Stimulated activated CD4-positive, alpha-beta T cell treated with anti-CD3 and anti-CD28 coated beads, Interleukin-1b, Interleukin-23, amount 100 ng/mL, for 4 hours (primary cell): ENCODE results near the gene CIITA.
"Not testable (repeated sequence)": the region's sequence is repeated elsewhere in the genome, so short reads cannot be mapped to it uniquely, and the experiment has no call there.

Source experiments
- DNase-seq, 2 donors: peaks; one replicate each; pipeline ENCODE4 v3.0.0-alpha.2; 2020; ENCODE audit warnings: low read depth in 2 of 2

The CIITA gene

GRCh38 chr16:10959161-10959560 lies 82.2 kb downstream of the CIITA start:
- no peak for DNase-seq

DNA sequence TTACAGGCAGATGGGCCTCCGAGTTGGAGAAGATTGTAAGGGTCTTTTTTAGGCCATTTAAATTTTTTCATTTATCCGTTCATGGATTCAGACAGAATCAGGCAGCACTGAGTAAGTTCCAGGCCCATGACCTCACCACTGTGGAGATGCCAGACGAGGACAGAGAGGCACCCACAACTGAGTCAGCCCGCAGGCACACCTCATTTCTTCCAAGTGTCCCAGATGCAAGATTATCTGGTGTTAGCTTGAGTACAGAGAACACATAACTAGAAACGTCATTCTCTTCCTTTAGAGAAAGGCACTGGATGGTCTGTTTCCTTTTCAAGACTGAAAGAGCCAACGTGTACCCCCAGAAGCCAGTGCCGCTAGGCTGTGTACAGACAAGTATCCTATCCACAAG lies 84.2 kb downstream of the CIITA start:
- DNase-seq = no peak

DNA sequence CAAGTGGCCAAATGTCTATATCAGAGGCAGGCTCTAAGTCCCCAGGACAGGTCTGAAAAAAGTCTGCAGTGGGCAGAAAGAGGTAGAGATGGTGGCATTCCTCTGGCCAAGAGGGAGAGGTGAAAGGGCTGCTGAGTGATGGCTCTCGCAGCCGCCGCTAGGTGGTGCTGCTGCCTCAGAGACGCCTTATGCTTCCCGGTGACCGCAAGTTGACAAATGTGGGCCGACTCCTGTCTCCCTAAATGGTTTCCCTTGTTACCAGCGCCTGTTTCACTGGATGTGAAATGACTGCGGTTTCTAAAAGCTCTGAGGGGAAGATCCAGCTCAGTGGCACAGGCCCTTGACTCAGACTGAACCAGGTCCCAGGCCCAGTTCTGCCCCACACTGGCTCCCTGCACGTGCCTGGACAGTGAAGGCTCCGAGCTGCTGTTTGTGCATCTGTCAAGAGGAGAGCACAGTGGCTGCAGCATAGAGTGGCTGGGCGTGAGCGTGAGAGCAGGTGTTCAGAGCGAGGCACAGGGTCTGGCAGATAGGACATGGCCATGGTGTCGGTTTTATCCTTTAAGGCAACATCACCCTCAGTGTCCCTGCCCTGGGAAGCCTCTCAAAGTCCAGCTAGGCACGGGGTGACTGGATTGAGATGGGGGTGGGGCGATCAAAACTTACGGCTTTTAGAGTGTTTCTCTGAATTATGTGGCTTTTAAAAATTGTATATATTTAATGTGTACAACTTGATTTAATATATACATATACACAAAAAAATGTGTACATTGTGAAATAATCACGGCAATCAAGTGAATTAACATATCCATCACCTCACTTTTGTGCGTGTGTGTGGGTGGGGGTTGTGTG lies 87.3 kb downstream of the CIITA start:
- peak; percentile 79 to 82 for DNase-seq

GRCh38 chr16:10964891-10965326 lies 87.9 kb downstream of the CIITA start:
- DNase-seq = peak; percentile 27 to 47

DNA sequence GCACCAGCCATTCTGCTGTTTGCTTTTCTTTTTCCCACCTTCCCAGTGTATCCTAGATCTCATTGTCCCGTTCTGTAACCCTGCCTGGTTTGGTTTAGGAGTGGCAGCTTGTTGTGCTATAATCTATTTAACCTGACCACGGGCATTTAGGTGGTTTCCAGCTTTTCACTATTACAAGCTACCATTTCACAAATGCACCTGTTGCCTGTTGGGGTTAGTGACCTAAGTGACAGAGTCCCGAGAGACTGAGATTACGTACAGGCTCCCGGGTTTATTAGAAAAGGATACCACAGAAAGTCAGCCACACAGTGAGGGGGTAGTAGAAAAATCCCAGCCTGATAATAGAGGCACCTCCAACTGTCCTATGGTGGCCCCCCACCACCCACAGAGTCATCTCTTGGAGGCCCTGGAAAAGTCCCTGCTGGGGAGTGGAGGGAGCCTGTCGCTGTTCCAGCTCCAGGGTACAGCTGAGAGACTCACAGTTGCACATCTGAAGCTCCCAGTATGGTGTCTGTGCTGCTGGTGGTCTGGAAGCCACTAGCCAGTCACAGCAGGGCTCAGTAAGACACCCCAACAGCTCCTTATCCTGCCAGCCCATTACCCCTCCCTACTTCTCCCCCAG lies 88.5 kb downstream of the CIITA start:
- DNase-seq = no peak

DNA sequence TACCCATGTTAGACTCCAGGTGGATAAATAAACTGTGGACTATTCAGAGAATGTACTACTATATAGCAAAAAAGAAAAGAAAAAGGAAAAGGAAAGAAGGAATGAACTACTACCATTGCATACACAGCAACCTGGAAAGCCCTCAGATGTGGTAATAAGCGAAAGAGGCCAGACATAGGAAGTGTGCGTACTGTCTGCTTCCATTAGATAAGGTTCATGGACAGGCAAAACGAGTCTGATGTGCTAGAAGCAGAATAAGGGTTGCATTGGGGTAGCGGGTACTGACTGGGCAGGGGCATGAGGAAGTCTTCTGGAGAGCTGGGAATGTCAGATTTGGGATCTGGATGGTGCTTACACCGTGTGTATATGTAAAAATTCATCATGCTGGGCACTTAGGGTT lies 89.1 kb downstream of the CIITA start:
- DNase-seq = no peak

DNA sequence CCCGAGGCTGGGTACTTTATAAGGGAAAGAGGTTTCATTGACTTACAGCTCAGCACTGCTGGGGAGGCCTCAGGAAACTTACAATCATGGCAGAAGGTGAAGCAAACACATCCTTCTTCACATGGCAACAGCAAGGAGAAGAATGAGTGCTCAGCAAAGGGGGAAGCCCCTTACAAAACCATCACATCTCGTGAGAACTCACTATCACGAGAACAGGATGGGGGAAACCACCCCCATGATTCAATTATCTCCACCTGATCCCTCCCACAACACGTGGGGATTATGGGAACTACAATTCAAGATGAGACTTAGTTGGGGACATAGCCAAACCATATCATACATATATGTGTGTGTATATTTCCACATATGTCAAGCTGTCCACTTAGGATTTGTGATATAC lies 89.6 kb downstream of the CIITA start:
- DNase-seq = not testable (repeated sequence)

GRCh38 chr16:10967986-10968385 lies 91.0 kb downstream of the CIITA start:
- no peak for DNase-seq

DNA sequence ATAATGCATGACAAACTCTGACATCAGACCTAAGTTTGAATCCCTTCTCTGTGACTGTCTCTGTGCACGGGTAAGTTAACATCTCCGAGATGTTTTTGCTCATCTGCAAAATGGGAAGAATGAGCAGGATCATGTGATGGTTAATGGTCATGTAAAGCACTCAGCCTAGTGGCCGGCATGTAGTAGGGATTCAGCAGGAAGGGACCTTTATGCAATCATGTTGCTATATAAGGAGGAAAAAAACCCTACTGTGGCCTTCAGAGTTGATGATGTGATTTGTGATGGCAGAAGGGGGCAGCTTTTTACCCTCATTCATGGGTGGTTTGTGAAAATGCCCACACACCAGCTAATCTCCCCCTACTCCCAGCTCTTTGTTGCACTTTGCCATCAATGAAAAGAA lies 91.5 kb downstream of the CIITA start:
- no peak for DNase-seq

- DNase-seq = no peak
Measured at GRCh38 chr16:10969615-10970014, 92.6 kb downstream of the CIITA start.

GRCh38 chr16:10970065-10970464 lies 93.1 kb downstream of the CIITA start:
- DNase-seq = no peak

GRCh38 chr16:10971560-10971961 lies 94.6 kb downstream of the CIITA start:
- peak in 1 of 2 donors; percentile 35 for DNase-seq

- DNase-seq = no peak
Measured at GRCh38 chr16:10972108-10972818, 95.3 kb downstream of the CIITA start.

DNA sequence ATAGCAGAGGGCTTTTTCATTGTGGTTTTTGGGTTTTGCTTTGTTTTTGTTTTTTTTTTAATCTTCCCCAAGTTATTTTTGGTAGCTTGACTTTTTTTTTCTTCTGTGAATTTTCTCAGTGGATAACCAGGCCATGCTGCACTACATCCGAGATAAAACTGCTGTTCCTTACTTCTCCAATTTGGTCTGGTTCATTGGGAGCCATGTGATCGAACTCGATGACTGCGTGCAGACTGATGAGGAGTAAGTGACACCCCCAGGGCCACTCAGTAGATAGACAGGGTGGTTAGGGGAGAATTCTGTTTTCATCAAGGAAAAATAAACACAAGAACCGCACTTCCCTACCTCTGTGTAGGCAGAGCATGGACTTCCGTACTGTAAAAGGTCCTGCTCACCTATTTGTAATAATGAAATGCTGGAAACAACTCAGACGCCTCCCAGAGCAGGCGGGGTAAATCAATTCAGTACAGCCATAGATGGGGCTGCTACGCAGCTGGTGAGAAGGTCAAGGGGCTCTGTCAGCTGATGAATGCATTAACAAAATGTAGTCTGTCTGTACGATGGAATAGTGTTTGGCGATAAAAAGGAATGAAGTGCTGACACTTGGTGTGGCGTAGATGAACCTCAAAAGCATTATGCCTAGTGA lies 95.9 kb downstream of the CIITA start:
- no peak for DNase-seq

DNA sequence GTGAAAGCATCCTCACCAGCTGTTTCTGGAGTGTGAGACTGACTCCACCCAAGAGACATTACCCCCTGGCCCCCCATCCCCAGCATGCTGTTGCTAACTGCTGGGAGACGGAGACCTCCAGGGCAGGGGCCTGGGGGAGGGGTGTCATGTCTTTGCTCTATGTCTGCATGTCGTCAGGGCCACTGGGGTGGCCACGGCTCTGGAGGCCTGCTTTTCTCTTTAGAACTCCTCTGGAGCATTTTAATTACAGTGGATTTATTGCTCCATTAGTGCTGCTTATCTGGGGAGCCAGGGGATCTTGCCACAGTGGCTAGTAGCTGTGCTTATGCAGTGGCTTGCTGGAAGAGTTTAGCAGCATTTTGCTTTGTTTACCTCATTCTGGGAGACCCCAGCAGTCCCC lies 99.6 kb downstream of the CIITA start:
- DNase-seq = no peak

GRCh38 chr16:10978124-10978523 lies 101.1 kb downstream of the CIITA start:
- no peak for DNase-seq

GRCh38 chr16:10978871-10979446 lies 102.0 kb downstream of the CIITA start:
- DNase-seq = no peak

DNA sequence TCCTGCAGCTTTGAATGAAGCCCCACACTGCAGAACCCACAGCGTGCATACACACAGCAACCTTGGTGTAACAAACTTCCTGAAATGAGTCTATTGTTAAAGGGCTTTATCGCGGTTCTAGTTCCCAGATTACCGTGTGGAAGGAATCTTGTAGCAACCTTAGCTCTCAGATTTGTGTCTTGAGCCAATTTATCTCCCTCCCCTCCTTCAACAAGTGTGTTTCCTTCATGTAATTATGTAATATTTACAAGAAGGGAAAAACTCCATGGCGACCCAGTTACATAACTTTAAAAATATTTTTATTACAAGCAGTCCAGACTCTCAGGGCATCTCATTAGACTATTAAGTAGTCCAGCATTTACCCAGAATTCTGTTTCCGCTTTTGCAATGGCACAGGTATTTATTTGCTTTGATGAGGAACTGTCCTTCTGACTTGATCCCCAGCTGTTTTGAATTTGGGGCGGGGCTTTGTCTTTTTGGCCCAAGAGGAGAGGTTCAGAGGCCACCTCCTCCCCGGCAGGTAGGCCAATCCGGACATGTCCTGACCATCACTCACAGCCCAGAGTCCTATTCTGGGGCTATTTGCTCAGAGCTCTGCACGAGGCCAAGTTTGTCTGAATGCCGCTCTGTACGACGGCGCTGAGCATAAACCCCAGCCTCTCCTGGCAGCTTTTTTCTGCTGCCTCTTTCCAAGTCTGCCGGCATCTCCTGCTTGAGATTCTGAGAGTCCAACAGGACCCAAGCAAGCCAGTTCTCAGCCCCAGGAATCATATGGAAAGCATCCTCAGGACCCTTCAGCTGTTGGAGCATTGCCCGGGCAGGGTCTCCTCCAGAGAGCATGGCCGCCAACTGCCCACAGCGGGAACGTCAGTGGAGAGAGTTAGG lies 103.0 kb downstream of the CIITA start:
- DNase-seq = no peak

DNA sequence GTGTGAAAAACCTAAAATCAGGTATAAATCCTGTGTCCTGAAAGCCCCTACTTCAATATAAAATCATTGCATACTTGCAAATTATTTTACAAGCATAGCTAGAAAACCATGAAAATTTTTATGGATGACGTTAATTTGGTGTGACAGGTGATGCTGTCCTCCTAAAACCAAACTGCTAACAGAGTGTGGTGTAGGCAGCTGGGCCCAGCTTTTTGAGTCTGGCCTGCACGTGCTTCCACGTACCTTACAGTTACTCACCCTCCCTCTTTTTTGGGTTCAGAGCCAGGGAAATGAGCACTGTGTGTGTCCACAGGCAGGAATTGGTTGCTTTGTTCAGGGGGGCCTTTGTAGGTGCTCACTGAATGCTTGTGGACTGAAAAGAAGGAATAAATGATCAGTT lies 103.8 kb downstream of the CIITA start:
- DNase-seq = no peak

GRCh38 chr16:10981697-10982216 lies 104.8 kb downstream of the CIITA start:
- no peak for DNase-seq
